ENCODE data around the gene CAVIN2.

The CAVIN2 gene

DNA sequence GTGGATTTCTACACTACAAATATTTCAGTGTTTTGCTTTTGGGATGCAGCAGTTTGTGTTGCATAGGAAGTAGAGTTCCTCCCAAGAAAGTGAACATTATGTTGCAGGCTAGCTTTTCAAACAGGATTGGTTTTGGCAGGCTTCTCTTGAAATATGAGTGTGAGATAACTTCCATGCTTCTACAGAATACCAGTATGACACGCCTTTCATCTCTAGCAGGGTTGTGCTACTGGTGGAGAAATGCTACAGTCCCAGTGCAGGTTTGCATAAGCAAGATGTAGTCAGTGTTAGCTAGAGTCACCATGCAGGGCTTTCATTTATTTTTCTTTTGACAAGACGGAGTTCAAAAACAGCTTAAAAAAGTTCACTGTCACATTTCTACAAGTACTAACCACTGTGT is 17.1 kb upstream of the CAVIN2 start:
- no peak for DNase-seq

DNA sequence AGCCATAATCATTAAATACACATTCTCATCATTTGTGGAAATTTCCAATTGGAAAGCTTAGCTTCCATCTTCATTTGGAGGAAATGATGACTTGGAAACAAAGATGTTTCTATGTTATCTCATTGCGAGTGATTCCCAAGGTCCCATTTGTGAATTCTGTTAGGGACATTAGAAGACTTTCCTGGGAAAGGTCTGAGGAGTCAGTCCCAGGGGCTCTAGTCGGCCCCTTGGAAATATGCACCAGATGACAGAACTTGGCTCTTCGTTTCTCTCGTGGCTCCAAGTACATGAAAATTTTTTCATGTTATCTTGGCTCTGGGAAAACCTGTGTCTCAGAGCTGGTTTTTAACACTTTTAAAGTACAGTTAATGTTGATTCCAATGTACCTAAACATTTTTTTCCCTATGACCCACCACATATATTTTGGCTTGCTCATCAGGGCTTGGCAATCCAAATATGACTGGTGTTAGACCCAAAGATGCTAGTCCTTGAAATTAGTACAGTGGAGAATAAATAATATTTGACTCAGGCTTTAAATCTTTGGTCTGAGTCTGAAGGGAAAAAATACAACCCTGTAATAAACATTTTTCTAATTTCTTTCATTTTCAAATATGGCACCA is 15.4 kb upstream of the CAVIN2 start:
- DNase-seq = no peak

DNA sequence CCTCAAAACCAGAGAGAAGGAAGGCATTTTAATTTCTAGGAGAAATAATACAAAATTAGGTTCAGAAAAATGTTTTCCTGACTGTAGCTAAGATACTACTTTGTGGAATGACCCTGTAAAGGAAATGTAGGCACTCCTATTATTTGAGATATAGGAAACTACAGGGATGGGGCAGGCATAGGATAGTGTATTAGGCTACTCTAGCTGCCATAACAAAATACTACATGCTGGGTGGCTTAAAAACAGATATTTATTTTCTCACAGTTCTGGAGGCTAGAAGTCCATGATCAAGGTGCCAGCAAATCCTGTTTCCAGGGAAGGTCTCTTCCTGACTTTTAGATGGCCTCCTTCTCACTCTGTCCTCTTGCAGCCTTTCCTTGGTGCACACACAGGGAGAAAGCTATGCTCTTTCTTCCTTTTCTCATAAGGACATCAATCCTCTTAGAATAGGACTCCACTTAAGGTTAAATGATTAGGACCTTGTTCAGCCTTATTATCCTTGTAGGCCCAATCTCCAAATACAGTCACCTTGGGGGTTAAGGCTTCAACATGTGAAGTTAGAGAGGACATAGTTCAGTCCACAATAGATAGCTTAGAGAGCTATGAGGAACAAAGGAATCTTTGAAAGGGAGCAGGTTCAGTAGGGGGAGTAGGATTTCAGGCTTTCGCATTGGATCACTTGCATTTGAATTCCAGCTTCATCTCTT is 14.0 kb upstream of the CAVIN2 start:
- DNase-seq = no peak

DNA sequence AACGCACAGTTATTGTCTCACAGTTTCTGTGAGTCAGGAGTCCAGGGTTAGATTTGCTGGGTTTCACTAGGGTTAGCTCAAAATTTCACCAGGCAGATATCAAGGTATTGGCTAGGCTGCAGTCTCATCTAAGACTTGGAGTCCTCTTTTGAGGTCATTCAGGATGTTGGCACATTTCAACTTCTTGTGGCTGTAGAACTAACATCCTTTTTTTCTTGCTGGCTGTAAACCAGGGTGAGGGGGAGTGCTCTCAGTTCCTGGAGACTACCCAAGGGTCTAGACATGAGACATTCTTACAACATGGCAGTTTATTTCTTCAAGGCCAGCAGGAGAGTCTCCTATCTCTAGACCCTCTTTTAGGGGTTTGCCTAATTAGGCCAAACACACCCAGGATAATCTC is 12.8 kb upstream of the CAVIN2 start:
- DNase-seq = no peak

DNA sequence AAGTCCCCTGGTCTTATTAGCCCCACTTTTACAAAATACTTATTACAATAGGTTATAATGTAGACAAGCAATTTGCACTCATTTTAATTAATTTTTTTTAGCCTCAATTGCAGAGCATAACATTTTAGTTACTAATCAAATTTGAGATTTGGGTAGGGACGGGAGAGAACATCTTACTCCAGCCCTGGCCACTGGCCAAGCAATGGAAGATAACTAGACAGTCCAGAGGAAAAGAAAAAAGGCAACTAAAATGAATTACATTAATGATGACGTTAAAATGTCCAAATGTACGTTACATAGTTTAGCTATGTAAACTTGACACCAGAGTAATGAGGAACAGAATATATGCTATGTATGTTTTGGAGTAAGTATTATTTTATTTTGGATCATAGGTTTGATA is 11.0 kb upstream of the CAVIN2 start:
- no peak for DNase-seq

DNA sequence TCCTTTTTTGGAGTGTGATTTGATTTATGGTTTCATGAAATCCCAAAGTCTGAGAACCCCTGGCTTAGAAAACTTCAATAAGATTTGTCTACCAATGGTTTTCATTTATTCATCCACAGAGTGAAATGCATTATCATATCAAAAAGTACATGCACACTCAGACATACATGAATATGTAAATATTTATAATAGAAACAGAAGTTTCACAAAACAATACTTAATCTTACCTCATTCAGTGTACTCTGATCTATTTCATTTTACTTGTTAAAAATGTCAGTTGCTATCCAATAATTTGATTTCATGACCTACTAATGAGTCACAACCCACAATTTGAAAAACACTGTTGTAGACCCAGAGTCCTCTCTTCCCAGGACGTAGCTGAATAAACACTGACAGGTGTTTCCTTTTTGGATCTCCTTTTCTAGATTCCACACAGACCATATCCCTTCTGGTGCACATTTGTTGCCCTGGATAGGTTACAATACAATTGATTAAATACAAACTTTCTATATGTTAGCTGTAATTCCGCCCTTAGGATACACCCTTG is 10.4 kb upstream of the CAVIN2 start:
- DNase-seq = no peak

DNA sequence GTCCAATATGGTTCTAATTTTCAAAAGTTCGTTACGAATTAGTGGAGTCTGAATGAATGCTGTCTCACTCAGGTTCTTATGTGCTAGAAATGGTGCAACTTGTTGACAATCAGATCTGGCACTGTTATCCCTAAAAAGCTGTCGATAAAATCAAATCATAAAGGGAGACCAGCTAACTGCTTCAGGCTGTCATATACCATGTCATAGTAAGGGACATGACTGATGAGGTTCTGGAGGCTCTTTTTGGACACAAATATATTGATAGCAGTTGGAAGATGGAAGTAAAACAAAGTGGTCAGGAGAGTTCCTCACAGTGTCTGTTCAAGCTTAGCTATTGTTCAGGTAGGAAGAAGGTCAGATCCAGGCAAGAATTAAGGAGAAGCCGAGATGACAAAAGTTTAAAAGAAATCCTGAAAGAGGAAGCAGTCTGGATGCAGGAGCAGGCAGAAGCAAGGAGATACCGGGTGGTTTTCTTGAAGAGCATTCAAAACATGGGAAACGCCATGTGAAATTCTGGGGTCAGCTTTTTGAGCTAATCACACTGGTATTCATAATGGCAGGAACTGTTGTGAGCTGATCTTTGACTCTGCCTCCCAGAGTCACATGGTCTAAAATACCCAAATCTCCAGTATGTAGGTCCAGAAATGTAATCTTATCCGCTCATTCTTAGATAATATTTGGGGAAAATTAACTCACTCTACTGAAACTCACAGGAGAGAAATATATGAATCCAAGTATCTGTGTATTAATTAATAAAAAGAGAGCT is 9.4 kb upstream of the CAVIN2 start:
- no peak for DNase-seq

DNA sequence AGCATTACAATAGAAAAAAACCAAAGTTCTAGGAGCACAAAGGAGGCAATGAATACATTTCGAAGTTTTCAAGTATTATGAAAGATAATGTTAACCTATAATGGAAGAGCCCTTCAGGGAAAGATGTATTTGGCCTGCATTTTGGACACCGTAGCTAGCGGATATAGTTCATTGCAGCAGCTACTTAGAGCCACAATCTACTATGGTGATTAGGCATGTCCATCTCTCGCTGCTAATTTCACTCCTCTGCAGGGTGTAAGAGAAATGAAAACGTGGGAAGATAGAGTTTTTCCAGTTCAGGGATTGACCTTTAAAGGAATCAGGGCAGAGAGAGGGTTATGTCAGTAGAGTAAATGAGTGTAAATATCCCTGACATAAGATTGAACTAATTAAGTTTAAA is 8.5 kb upstream of the CAVIN2 start:
- DNase-seq = no peak

DNA sequence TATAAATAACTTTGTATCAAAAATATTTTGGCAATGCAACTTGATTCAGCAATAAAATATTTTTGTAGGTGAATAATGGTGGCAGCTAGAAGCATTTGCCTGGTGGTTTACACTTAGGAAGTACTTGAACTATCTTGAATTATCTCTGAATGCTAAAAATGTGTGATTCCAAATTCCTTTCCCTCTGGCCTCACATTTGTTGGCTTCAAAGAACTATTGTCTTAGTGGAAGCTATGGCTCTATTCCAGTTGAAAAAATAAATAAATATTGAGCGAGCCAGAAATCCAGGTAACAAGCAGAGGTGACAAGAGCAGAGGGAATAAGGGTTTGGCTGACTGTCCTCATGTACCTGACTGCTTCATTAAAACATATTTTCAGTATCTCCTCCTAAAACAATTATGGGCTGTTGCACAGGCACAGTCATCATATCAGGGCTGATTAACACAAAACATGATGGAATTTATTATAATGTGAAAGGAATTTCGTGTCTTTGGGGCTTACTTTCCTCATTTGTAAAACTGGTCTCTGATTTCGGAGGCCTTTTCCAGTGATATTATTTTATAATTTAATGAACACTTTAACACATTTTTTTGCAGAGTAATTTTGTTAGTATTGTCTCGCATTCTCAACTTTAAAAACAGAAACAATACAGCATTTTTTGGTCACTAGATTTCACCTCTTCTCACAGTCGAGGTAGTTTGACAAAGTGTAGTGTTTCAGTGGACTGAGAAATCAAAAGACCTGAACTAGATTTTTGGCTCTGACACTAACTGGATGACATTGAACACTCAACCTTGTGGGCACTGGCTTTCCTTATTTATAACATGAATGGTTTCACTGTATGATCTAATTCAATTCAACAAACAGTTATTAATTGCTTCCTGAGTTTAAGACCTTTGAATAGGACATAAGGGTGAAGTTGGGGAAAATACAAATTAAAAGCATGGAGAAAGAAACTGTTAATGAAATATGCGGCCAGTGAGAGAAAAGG is 7.8 kb upstream of the CAVIN2 start:
- no peak for DNase-seq

DNA sequence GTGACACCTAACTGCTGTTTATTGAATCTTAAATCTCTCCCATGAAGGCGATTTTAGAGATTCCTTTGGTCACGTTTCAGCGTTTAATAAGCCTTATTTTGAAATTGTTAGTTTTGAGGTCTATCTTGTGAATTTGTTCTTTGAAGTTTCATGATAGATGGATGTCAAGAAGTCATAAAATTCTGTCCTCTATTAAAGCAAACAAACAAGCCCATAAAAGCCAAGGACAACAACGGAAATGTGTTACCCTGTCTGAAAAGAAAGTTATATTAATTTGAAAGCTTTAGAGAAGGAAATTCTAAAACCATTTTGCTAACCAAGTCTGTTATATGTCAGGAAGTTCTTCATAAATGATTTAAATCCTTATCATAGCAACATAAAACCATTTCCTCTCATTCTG is 7.0 kb upstream of the CAVIN2 start:
- no peak for DNase-seq

DNA sequence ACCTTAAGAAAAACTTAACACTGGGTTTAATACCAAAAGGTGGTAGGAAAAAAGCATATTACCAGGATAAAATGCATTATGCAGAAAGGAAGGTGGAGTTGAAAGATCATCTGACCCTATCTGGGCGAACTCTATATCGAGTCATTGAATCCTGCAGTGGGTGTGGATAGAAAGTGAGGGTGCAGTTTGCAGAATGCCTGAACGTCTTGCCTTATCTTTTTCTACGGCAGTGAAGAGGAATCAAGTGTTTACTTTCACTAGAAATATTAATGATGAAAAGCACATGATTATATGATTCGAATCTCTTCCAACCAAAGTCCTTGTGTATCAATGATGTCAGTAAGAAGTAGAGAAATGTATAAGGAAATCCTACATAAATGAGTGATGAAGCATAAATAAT is 4.3 kb upstream of the CAVIN2 start:
- DNase-seq = no peak

DNA sequence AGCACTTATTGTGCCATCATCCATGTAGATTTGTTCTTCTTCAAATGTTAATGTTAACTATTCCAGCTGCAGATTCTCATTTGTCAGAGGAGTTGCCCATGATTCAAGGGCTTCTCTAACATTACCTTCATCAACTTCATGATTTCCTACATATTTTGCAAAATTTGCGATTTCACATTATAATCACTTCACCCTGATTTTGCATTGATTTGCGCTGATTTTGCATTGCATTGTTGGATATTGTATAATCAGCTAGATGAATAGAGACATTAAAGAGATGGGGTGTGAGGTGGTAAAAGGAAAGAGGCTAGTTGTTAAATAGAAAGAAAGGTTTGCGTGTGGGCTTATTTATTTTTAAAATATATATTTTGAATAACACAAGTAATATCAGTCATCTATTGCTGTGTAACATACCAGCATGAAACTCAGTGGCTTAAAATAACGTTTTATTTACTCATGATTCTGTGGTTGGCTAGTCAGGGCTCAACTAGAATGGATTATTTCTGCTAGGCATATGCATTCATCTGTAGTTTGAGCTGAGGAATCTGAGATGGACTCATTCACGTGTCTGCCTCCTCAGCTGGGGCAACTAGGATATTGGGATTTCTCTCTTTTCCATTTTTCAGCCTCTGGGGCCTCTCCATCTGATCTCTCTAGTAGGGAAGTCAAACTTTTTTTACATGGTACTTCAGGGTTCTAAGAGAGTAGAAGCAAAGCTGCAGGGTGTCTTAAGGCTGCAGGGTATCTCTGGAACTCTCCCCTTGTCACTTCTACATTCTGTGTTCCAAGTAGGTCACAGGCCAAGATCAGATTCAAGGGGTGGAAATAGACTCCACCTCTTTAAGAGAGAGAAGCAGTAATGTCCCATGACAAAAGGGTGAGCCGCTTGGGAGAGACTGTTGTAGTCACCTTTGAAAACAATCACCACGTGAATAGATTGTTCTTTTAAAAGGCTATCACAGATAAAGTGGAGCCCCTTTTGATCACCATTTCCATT is 2.2 kb upstream of the CAVIN2 start:
- DNase-seq = no peak

DNA sequence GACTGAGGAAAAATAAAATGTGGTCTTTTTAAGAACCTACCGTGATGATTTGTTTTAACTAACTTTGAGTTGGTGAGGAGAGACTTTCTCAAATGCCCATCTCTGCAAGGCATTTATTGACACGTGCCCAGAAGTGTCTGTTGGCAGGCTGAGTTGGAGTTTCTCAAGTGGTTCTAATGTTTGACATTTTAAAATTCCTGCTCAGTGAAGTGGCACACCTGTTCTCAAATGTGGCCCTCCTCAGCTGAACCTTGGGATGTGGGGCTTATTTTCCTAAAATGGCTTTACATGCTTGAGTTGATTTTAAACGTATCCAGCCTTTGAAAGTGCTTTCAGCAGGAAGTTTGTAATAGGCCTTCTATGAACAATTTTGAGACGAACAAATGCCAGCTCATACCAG is 876 bp upstream of the CAVIN2 start:
- no peak for DNase-seq

DNA sequence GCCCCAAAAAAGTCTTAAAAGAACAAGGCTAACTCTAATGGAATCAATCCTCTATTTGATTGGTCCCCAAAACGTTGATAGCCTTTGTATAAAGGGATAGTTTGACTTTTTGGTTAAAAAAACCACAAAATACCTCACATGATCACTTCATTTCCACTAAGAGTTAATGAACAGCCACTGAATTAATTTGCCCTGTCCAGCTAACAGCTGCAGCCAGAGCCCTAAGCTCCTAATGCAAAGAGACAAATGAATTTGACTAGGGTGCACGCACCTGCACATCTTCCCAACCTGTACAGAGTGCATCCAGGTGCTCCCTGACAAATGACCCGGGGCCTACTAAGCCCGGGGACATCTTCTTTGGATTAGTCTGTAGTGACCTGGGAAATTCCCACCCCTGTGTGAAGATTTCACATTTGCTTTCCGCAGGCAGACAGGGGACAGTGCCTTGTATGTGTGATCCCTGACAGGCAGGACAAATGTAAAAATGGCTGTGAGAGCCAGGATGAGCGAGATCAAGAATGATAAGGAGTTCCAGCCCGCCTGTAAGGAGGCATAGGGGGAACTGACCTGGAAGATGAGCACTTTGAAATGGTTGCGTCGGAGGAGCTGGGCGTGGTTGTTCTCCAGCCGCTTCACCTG is 893 bp downstream of the CAVIN2 start:
- no peak for DNase-seq

DNA sequence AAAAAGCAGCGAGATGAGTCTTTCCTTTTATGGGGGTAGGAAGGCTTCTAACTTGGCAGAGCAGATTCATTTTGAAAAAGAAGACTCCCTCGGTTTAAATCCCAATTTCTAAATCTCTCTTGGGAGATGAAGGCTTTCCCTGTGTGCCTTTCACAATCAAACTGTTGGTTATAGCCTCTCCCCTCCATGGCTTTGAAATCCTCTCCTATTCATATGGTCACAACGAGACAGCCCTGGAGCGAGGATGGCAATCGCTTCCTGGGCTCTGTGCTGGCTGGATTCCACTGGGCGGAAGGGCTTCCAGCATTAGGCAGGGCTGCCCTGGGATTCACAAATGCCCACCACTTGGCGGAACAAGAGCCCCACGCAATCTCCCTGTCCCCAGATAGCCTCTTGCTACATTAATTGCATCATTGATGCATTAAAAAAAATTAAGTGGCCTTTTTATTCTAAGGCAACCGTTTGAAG is 1.6 kb downstream of the CAVIN2 start:
- no peak for DNase-seq

DNA sequence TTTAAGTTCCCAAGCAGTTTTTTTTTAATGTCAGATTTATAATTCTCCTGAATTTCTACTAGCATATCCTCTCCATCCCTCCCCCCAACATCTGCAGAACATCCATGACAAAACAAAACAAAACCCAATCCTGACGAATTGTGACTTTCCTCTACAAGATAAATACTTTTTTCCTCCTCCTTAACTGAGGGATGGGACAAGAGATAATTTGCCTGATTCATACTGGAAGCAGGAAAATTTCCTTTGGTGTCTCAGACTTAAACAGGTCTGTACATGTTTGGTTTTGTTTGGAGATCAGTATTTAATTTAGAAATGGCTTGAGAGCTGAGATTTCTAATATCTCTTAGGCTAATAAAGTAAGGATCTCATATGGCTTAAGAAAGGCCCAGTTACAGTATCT is 2.2 kb downstream of the CAVIN2 start:
- DNase-seq = no peak

DNA sequence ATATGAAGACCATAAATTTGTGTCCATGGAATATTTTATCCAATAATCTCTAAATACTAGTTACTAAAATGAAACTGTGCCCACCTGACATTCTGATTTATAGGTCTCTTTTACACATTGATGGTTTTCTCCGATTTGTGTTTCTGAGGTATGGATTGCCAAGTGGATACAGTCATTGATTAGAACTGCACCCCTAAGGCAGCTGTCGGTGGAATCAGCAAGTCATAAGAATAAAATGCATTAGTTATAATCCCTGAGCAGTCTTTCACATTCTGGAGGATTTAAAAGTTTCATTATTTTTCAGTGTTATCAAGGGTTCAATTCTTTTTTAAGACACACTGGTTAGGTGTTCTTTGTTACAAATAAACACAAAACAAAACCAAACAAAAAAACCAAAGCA is 6.0 kb downstream of the CAVIN2 start:
- no peak for DNase-seq

DNA sequence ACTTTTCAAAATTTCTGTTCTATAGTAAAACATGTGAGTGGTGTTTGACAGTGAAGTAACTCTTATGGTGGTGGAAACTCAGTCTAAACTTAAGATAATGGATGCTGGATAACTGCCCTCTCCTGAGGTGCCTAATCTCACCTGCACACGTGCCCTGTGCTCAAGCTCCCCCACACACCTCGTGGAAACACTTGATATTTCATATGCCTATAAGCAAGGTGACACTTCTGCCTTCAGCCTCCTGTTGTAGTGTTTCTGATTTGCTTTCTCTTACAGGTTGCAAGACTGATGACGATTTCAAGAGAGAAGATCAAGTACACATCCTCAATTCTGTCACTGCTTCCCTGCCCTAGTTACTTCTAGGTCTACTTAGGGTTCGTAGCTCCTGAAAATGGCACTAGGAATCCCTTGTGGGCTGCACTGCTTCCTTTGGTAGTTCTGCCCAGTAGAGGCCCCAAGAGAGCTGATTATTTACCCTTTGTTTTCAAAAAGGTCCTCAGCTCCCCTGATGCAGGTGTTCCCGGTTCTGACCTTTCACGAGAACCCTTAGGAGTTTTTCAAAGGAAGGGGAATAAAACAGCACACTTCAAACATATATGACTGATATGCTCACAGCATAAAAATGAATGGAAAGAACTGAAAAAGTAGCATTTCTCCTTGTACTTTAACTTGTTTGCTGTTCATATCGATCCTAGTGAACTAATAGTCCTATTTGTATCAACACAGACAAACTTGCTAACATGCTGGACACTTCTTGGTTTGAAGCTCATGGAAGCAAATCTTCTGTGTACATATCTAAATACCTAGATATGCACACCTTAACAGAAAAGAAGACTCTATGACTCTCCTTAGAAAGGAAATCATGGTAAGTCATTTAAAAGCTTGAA is 6.7 kb downstream of the CAVIN2 start:
- no peak for DNase-seq

DNA sequence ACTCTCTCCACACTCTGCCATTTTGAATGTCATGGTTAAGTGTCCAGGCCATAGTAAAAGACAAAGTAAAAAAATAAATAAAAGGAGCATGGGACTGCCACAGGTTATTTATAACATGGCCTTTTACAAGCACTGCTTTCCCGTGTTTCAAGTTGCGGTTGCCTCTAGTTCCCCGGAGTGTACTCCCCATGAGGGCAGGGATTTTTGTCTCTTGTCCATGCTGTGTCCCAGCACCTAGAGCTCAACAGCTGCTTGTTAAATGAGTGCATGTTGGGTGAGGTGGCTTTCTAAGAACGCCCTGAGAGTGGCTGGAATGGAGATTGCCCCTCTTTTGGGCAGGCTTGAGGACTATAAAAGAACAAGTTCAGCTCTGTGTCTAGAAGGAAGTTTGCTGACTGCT is 8.4 kb downstream of the CAVIN2 start:
- DNase-seq = no peak

All from amniotic stem cell (primary cell).